Activated CD4-positive, CD25-positive, alpha-beta regulatory T cell treated with anti-CD3 and anti-CD28 coated beads, Interleukin-2, amount 50 U/mL, for 72 hours (primary cell): ENCODE data around the gene RHOT2.

ENCODE experiments used
- DNase-seq: peaks from one replicate; pipeline ENCODE4 v3.0.0; 2021

Gene RHOT2

DNA sequence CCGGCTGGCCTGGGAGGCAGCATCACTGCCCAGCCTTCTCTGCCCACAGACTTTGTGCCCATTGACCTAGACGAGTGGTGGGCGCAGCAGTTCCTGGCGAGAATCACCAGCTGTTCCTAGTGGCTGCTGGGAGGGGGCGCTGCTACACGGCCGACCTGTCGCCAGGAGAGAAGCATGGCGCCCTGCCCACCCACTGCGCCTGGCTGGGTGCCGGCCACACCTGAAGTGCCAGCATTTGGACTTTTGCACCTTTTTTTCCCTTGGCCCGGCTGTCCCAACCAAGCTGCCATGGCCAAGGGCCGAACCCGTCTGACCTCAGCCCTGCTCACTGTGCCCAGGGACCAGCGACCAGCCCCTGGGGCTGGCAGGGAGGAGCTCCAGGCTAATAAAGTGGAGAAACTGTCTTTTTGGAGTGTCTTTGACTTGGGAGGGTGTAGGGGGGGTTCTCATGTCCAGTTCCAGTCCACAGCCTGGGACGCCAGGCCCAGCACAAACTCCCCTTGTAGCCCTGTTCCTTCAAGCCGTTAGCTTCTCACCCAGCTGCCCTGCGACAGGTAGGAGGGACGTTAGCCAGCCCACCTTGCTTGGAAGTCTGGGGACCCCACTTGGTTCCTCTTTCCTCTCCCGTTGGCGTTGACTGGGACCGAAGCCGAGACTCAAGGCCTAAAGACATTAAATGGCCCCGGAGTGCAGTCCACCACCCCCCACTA lies 19.7 kb upstream of the RHOT2 start:
- DNase-seq = no peak

DNA sequence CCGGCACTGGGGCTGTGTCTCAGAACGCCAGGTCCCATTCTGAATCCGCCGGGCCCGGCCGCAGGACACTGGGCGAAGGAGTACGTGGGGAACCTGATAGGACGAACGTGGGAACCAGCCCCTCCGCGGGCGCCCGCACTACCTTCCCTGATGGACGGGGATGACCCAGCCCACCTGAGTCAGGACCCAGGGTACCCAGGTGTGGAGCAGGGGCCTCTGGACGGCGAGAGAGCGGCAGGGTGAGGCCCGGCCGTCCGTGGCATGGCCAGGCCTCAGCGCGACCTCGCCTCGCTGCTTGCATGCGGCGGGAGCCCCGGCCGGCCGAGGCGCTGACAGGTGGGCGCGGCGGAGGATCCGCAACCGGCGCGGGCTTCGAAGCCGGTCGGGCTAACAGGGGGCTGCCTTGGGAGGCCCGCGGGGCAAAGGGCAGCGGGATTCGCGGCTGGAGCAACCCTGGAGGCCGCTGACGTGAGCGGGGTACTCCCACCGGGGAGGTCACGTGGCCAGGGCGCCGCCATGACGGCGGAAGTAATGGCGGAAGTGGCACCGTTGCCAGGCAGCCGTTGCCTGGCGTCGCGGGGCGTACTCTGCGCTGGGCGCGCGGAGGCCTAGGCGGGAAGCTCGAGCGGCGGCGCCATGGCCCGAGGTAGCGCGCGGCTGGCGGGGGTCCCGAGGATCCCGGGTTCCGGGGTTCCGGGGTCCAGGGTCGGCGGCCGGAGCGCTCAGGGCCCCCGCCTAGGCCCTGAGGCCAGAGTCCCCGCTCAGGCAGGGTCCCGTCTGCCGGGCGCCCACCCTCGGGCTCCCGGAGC lies 18.9 kb upstream of the RHOT2 start, which contains the start of gene WDR90:
Gene WDR90 (plus strand): TSS at position 585 of the 809 bp plus-strand sequence. CDS start 52 bp downstream, at position 637.
- peak; percentile 93 for DNase-seq

DNA sequence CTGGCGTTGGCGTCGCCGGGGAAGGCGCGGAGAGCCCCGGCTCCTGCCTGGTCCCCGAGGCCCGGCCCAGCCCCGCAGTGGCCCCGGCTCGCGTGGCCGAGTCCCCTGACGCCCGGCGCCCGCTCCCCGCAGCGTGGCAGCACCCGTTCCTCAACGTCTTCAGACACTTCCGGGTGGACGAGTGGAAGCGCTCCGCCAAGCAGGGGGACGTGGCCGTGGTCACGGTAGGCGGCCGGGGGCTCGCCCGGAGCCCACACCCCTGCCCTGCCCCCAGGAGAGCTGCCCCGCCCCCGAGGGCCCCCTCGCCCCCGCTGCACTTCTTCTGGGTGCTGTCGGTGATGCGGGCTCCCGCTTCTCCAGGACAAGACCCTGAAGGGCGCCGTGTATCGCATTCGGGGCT lies 18.3 kb upstream of the RHOT2 start:
- DNase-seq = no peak

DNA sequence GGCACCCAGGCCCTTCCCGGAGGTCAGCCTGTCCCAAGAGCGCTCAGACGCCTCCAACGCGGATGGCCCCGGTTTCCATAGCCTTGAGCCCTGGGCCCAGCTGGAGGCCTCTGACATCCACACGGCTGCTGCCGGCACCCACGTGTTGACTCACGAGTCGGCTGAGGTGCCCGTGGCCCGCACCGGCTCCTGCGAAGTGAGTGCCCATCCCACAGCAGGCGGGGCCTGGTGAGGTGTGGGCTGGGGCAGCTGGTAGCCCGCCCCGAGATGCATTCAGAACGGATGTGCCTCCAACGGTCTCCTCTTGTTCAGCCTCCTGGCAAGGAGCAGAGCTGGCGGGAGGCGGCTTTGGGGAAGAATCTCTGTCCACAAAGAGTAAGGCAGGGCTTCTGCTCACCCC lies 16.1 kb upstream of the RHOT2 start:
- no peak for DNase-seq

DNA sequence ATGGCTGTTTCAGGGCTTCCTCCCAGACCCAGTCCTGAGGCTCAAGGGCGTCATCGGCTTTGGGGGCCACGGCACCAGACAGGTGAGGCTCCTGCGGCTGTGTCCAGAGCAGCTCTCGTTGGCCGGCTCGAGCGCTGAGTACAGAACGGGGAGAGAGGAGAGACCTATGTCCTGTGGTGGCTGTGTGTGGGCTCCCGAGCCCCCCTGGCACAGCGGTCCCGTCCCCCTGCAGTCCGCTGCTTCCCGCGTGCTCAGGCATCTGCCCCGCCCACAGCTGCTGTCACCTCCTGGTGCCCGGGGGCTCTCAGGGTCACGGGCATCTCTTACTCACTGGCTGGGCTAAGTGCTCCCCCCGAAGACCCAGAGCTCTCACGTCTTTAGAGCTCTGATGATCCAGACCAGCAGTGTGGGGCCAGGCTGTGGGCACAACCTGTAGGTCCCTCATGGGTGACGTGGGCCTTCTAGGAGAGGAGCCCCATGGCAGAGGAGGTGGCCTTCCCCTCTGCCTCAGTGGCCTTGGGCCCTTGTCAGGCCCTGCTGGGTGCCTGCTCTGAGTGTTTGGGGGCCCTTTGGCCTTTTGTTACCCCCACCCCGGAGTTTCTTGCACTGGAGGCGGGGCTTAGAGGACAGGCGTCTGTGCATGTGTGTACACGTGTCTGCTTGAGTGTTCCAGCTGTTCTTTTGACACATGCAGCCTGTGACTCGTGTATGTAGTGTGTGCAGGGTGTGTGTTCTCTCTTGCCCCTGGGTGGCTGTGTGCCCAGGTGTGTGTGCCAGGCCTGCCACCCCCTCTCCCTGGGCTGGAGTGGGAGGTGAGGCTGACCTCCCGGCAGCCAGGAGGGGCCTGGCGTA lies 15.3 kb upstream of the RHOT2 start:
- DNase-seq = no peak

DNA sequence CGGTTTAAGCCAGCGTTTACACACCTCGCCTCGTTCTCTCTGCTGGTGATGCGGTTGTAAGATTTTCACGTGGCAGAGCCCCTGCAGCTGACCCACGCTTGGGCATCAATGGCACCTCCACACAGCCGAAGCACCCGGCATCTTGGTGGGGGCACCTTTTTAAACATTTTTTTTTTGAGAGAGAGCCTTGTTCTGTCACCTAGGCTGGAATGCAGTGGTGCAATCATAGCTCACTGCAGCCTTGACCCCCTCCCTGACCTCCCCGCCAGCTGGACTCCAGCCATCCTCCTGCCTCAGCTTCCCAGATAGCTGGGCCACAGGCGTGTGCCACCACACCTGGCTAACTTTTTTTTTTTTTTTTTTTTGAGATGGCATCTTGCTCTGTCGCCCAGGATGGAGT lies 13.9 kb upstream of the RHOT2 start:
- DNase-seq = no peak

DNA sequence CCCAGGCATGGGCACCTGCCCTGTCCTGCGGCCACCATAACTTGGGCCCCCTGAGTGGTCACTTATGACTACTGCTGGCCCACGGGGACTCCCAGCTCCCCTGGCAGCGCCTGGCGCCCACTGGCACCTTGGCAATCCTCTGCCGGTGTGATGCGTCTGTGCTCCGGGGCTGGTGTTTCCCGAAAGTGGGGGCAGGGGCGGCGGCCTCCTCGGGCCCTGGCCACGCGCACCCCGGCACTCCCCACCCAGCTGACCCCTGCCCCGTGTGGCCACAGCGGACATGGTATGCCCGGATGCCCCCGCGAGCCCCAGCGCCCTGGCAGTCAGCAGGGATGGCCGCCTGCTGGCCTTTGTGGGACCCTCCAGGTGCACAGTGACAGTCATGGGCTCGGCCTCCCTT lies 10.4 kb upstream of the RHOT2 start:
- DNase-seq = no peak

DNA sequence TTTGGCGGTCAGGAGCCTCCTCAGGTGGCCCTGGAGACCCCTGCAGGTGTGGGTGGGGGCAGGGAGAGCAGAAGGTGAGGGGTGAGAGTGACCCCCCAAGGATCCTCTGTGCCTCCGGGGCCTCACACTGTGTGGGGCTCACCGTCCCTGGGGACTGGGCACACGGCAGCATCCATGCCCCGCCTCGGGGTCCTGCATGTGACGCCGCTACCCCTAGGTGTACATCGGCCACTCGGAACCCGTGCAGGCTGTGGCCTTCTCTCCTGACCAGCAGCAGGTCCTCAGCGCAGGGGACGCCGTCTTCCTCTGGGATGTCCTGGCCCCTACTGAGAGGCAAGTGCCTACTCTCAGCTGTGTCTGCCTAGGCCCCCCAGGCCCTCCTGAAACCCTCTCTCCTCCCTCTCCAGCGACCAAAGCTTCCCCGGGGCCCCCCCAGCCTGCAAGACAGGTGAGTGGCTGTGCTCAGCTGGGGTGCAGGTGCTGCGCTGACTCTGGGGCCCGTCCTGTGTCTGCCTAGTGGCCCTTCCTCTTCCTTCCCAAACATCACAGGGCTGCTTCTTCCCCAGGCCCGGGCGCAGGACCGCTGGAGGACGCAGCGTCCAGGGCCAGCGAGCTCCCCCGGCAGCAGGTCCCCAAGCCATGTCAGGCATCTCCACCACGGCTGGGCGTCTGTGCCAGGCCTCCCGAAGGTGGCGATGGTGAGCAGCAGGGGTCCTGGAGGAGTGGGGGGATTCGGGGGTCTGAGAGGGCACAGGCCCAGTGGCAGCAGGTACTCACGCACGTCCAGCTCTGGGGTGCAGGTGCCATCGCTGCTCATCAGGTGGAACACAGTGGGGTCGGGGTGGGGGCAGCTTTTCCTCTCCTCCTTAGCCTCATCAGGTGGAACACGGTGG lies 9.0 kb upstream of the RHOT2 start:
- no peak for DNase-seq

DNA sequence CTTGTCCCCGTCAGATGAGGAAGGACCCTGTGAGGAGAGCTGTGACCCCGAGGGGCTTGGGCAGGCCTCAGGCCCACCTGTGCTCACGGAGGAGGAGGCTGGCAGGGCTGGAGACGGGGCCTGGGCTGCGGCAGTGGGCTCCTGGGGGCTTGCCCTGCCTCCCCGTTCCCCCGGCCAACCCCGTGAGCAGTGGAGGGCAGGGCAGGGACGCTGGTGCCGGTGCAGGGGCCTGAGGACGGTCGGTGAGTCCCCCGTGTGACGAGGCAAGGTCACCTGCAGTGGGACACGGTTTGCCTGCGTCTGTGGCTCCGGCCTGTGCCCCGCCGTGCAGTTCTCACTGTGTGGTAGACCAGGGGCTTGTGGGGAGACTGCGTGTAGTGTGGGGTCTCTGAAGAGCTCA lies 8.3 kb upstream of the RHOT2 start:
- no peak for DNase-seq

DNA sequence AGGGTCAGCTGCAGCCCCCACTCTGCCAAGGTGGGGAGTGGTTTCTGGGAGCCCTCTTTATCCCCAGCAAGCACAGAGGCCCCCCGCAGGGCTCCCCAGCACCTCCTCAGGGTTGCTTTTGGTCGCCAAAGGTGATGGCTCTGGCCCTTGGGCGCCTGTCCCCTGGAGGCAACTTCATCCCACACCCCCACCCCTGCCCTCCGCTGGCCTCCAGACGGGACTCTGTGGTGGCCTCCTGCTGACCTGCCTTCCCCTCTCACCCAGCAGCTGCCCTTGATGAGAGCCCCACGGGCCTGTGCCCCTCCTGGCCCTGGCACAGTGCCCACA lies 7.8 kb upstream of the RHOT2 start:
- DNase-seq = no peak

DNA sequence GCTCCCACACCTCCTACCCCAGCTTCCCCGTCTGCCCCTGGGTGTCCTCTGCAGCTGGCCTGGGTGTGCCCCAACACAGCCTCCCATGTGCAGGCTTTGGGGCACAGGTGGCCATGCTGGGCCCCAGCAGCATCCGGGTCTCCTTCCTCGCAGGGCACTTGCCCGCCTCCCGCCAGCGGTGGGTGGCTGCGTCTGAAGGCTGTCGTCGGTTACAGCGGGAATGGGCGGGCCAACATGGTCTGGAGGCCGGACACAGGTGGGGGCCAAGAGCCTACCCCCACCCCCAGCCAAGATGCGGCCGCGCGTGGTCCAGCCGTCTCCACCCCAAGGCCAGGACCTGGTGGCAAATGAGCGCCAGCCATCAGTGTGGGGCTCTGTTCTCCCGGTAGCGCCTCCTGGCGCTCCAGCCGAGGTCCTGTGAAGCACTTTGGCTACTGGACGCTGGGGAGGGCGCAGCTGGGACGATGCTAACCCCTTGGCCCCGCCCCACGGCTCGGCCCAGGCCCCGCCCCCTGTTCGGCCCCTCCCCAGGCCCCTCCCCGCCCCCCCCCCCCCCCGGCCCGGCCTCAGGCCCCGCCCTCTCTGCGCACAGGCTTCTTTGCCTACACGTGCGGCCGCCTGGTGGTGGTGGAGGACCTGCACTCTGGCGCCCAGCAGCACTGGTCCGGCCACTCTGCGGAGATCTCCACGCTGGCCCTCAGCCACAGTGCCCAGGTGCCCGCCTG lies 7.3 kb upstream of the RHOT2 start:
- DNase-seq = peak; percentile 70

DNA sequence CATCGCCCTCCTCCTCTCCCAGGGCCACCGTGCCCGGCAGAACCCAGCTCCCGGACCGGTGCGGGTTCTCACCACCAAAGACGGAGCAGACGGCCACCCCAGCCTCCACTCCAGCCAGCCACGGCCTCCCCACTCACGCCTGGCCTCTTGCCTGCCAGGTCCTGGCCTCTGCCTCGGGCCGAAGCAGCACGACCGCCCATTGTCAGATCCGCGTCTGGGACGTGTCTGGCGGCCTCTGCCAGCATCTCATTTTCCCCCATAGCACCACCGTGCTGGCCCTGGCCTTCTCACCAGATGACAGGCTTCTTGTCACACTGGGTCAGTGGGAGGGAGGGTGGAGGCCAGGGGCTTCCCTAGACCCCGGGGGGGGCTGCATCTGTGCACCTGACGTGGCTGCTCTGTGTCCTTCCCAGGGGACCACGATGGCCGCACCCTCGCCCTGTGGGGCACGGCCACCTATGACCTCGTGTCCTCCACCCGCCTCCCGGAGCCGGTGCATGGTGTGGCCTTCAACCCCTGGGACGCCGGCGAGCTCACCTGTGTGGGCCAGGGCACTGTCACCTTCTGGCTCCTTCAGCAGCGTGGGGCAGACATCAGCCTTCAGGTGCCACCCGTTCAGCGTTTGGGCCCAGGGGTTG lies 6.6 kb upstream of the RHOT2 start:
- no peak for DNase-seq

DNA sequence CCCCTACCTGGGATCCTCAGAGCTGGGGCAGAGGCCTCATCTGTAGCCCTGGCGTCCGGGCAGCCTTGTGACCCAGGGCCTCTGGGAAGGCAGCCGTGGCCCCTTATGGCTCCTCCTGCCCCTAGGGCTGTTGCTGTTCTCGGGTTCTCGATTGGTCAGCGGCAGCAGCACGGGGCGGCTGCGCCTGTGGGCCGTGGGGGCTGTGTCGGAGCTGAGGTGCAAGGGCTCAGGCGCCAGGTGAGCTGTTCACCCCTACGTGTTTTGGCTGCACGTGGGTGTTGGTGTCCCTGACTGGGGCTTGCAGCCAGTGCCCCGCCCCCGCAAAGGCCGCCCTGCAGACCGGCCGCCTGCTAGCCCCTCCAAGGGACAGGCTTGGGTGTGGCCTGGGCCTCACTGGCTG lies 5.8 kb upstream of the RHOT2 start:
- no peak for DNase-seq

DNA sequence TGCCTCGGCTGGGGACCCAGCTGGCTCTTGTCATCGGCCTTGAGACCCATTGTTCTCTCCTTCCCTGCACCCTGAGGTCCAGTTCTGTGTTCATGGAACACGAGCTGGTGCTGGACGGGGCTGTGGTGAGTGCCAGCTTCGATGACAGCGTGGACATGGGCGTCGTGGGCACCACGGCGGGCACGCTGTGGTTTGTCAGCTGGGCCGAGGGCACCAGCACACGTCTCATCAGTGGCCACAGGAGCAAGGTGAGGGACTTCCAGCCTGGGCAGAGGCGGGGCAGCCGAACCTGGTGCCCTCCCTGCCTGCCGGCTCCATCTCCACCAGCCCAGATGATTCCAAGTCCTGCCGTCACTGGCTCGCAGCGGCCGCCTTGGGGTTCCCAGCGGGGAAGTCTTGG lies 5.3 kb upstream of the RHOT2 start:
- DNase-seq = no peak

DNA sequence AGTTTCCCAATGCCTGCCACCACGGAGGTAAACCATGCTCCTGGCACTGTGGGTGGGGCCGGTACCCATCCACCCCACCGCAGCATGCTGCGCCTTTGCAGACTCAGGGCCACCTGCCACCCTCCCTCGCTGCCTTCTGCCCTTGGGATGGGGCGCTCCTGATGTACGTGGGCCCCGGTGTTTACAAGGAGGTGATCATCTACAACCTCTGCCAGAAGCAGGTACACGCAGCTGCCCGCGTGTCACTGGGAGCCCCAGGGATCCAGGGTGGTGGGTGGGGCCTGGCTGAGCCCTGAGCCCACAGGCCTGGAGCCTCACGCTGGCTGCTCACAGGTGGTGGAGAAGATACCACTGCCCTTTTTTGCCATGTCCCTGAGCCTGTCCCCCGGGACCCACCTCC lies 1.4 kb upstream of the RHOT2 start:
- no peak for DNase-seq

DNA sequence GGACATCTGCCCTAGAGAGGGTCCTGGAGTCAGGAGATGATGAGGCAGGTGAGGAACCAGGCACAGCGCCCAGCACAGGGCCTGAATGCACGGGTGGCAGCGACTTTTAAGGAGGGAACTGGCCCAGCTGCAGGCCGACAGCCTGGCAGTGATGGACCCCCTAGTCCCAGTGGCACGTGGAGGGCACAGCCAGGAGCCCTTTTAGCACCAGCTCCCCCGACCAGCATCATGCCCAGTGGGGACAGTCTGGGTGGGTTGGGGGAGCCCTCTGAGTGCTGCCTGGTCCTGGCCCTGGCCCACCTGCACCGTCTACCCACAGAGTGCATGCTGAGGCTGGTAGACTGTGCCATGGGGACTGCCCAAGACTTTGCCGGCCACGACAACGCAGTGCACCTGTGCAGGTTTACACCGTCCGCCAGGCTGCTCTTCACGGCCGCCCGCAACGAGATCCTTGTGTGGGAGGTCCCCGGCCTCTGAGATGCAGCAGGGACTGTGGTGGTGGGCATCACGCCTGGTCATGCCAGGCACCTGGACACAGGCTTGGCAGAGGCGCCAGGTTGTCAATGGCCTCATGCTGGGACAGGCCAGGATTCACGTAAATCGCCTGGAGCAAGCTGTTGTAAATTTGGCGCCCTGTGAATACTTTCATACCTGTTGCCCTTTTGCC lies 686 bp upstream of the RHOT2 start:
- no peak for DNase-seq

DNA sequence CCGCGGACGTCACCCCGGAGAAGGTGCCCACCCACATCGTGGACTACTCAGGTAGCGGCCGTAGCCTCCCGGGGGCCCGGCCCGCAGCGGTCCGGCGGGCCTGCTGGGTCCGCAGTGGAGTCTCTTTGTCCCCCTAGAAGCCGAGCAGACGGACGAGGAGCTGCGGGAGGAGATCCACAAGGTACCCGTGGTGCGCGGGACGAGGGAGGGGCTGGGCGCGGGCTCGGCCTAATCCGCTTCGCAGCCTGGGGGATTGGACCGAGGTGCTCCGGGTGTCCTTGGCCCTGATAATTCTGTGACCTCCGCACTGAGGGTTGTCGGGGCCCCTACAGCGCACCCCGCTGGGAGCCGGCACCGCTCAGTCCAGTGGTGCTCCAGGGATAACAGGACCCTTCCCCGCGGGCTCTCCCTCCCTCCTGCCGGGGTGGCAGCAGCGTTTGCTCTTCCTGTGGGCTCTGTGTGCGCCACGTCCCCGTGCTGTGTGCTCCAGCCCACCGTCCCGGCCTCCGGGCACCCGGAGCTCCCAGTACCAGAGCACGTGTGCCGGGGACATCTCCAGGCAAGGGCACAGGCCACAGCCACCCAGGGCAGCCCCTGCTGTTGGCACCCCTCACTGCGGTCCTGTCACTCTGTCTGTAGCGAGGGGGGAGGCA lies 713 bp downstream of the RHOT2 start:
- no peak for DNase-seq

DNA sequence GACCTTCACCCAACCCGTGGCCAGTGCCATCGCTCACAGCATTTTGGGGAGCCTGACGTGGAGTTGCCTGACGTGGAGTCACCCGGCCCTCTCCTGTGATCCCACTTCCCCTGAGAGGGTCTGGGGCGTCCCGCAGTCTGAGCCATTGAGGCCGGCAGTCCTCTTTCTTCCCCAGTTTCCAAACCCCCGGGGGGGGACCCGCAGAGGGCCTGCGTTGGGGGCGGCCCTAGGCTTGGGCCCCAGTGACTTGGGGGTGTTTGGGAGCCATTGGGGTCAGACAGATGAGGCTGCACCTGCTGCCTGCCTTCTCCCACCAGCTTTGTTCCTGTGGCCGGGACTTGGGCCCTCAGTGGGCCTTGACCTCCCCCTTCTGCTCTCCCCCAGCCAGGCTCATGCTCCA lies 1.7 kb downstream of the RHOT2 start:
- DNase-seq = no peak

DNA sequence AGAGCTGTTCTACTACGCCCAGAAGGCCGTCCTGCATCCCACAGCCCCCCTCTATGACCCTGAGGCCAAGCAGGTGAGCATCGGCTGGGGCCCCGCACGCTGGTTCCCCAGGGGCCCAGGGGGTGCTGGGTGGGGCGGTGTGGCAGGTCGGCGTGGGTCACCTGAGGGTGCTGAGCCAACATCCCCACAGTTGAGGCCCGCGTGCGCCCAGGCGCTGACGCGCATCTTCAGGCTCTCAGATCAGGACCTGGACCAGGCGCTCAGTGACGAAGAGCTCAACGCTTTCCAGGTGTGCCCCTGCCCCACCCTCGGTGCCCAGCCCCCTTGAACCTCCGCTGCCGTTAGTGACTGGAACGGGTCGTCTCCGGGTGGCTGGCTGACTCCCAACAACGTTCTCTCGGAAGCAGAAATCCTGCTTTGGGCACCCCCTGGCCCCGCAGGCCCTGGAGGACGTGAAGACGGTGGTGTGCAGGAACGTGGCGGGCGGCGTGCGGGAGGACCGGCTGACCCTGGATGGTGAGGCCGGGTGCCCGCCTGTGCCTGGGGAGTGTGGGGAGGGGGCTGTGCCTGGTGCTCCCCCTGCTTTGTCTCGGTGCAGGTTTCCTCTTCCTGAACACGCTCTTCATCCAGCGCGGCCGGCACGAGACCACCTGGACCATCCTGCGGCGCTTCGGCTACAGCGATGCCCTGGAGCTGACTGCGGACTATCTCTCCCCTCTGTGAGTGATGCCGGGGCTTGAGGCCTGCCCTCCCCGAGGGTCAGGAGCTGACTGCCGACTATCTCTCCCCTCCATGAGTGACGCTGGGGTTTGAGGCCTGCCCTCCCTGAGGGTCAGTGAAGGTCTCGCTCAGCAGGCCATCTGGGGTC lies 2.8 kb downstream of the RHOT2 start:
- no peak for DNase-seq
